Adipocyte (in vitro differentiated cells): ENCODE measurements around the gene SOX14.

Source experiments
- DNase-seq: peaks from one replicate; pipeline ENCODE4 v3.0.0-alpha.2; 2015; ENCODE audit warnings: low read depth
- H3K27me3 ChIP-seq: replicated peaks from 2 replicates; pipeline ENCODE4 v1.7.0; 2013; ENCODE audit warnings: mild to moderate bottlenecking, low read length, moderate library complexity; ENCODE audit not compliant: control insufficient read depth, insufficient read depth
- H3K36me3 ChIP-seq: 2 replicates; pipeline ENCODE4 v1.7.0; 2013; ENCODE audit warnings: low read length, mild to moderate bottlenecking, moderate library complexity; ENCODE audit not compliant: control insufficient read depth, insufficient read depth, severe bottlenecking
- H3K4me1 ChIP-seq: 2 replicates; pipeline ENCODE4 v1.7.0; 2013; ENCODE audit warnings: mild to moderate bottlenecking, low read length, moderate library complexity; ENCODE audit not compliant: control insufficient read depth, insufficient read depth
- H3K4me3 ChIP-seq: 2 replicates; pipeline ENCODE4 v1.7.0; 2013; ENCODE audit warnings: mild to moderate bottlenecking, low read length, moderate library complexity
- H3K9ac ChIP-seq: 2 replicates; pipeline ENCODE4 v1.7.0; 2013; ENCODE audit warnings: mild to moderate bottlenecking, low read length, moderate library complexity
- H3K9me3 ChIP-seq: 2 replicates; pipeline ENCODE4 v1.7.0; 2013; ENCODE audit warnings: mild to moderate bottlenecking, low read length, moderate library complexity; ENCODE audit not compliant: control insufficient read depth

The SOX14 gene

DNA sequence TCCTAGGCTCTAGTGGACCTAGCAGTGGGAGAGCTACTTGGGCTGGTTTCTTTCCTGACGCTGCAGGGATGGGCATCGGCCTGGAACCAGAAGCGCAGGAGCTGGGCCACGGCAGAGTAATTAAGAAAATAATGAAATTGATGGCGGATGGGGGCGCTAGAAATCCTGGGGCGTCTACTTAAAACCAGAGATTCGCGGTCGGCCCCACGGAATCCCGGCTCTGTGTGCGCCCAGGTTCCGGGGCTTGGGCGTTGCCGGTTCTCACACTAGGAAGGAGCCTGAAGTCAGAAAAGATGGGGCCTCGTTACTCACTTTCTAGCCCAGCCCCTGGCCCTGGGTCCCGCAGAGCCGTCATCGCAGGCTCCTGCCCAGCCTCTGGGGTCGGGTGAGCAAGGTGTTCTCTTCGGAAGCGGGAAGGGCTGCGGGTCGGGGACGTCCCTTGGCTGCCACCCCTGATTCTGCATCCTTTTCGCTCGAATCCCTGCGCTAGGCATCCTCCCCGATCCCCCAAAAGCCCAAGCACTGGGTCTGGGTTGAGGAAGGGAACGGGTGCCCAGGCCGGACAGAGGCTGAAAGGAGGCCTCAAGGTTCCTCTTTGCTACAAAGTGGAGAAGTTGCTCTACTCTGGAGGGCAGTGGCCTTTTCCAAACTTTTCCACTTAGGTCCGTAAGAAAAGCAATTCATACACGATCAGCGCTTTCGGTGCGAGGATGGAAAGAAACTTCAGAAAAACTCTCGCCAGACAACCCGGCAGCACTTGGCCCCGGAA is 6.1 kb downstream of the SOX14 start:
- H3K9ac ChIP-seq, result no peak overlapping the region
- H3K27me3 ChIP-seq, result peaks cover 89% of the 10 kb centered on the region
- no peaks in the 10 kb centered on the region for H3K9me3 ChIP-seq
- no peak overlapping the region for H3K4me3 ChIP-seq
- no peak for DNase-seq
- no peaks in the 10 kb centered on the region for H3K36me3 ChIP-seq
- peaks cover 11% of the 10 kb centered on the region for H3K4me1 ChIP-seq

DNA sequence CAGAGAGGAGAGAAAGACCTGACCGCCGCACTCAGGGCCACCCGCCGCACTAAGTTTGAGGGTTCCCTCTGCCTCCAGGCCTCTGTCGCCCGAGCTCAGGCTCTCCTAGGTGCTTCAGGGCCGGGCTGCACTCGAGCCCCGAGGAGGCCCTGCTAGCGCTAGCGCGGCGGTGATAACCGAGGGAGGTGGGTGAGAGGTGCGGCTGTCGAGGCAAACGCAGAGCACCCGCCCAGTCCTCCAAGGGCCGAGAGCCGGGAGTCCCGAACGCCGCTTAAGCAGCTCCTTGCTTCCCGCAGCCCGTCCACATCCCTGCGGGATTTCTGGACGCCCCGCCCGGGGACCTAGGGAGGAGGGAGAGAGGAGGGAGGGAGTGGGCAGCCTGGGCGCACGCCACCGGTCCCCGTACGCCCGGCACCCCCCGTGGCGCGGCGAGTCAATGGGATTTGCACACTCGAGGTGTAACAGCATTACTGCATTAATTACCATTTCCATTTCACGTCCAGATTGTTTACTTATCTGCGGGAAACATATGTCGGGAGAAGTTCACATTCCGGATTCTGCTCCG is 6.8 kb downstream of the SOX14 start:
- no peaks in the 10 kb centered on the region for H3K9me3 ChIP-seq
- peaks cover 83% of the 10 kb centered on the region for H3K27me3 ChIP-seq
- peak overlapping the region; percentile 35 for H3K4me3 ChIP-seq
- H3K9ac ChIP-seq, result no peak overlapping the region
- peak; percentile 4 for DNase-seq
- H3K36me3 ChIP-seq, result no peaks in the 10 kb centered on the region
- H3K4me1 ChIP-seq, result peaks cover 11% of the 10 kb centered on the region

GRCh38 chr3:137771401-137772213 is 7.5 kb downstream of the SOX14 start:
- H3K27me3 ChIP-seq, result peaks cover 78% of the 10 kb centered on the region
- H3K4me1 ChIP-seq, result peaks cover 11% of the 10 kb centered on the region
- no peak overlapping the region for H3K9ac ChIP-seq
- peak overlapping the region; percentile 35 for H3K4me3 ChIP-seq
- no peak for DNase-seq
- H3K36me3 ChIP-seq, result no peaks in the 10 kb centered on the region
- H3K9me3 ChIP-seq, result no peaks in the 10 kb centered on the region

- no peaks in the 10 kb centered on the region for H3K9me3 ChIP-seq
- no peak overlapping the region for H3K9ac ChIP-seq
- DNase-seq, result no peak
- H3K27me3 ChIP-seq, result peaks cover 70% of the 10 kb centered on the region
- peaks cover 11% of the 10 kb centered on the region for H3K4me1 ChIP-seq
- no peaks in the 10 kb centered on the region for H3K36me3 ChIP-seq
- H3K4me3 ChIP-seq, result no peak overlapping the region
Measured at GRCh38 chr3:137772214-137772955, 8.3 kb downstream of the SOX14 start.

DNA sequence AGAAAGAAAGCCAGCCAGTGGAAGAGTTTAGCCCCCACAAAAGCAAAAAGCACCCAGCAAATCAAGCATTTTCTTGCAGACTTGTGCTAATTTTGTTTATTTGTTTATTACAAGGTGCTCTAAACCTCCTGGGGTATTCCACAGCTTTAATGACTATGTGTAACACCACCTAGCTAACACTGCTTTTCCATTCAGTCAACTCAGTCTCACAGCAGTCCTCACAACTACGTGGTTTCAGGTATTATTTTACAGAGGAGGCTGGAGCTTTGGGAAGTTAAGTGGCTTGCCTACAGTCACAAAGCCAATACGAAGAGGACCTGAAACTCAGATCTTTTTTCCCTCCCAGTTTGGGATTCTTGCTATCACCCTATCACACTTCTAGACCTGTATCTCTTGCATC is 14.8 kb downstream of the SOX14 start:
- Histone ChIP-seq H3K36me3 (no peaks in the 10 kb centered on the region), H3K4me3 (no peak overlapping the region), H3K27me3 (peaks cover 18% of the 10 kb centered on the region), H3K4me1 (no peaks in the 10 kb centered on the region), H3K9ac (no peak overlapping the region), H3K9me3 (no peaks in the 10 kb centered on the region)
- DNase-seq, result no peak

- H3K36me3 ChIP-seq, result no peaks in the 10 kb centered on the region
- no peak overlapping the region for H3K9ac ChIP-seq
Measured at GRCh38 chr3:137787529-137787928, 23.4 kb downstream of the SOX14 start.

DNA sequence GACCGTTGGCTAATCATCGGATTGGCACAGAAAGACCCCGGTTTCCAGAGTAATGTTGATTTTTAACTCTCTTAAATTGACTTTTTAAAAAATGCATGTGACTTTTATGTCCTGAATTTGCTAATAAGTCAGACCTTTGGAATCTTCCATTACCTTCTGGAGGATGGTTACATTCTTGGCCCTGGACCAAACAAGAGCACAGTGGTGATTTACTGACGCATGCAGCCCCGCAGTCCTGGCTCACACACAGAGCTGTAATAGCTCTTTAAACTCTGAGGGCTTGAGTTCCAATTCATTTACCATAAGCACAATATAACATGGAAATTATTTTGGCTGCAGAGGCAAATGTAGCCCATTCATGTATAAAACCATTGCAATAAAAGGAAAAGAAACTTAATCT is 25.1 kb downstream of the SOX14 start:
- H3K36me3 ChIP-seq, result no peaks in the 10 kb centered on the region
- no peak overlapping the region for H3K9ac ChIP-seq
- DNase-seq, result no peak
- no peak overlapping the region for H3K4me3 ChIP-seq
- H3K9me3 ChIP-seq, result no peaks in the 10 kb centered on the region
- no peaks in the 10 kb centered on the region for H3K4me1 ChIP-seq
- H3K27me3 ChIP-seq, result no peaks in the 10 kb centered on the region

More at GRCh38 chr3:137787529-137787928, 23.4 kb downstream of the SOX14 start:
- Histone ChIP-seq H3K4me1 (no peaks in the 10 kb centered on the region), H3K27me3 (no peaks in the 10 kb centered on the region), H3K9me3 (no peaks in the 10 kb centered on the region), H3K4me3 (no peak overlapping the region)
- no peak for DNase-seq

DNA sequence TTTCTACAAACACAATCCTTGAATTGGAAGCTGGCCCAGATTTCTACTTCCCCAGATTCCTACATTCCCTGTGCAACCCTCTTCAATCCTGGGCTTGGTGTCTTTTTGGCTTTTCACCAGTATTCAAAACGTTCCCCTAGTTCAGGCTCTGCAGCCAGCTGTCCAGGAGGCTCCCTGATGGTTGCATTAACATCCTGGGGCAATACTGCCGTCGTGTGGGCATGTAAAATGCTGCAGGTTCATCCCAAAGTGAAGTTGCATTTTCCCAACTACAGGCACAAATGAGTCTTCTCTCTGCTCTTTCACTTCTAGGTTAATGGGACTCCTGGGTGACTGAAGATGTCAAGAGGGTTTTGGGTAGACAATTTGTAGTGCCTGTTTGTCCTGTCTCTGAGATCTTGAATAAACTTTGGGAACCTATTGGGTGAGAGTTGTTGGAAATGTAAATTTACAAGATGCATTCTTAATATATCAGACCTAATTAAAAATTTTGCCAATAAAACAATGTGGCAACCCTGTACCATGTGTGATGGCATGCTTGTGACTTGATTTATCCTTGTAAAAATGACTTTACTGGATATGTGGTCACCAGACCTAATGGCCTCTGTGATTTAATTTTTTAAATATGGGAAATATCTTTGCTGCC is 28.6 kb downstream of the SOX14 start:
- no peak overlapping the region for H3K4me3 ChIP-seq
- no peaks in the 10 kb centered on the region for H3K4me1 ChIP-seq
- DNase-seq, result peak; percentile 18
- H3K36me3 ChIP-seq, result no peaks in the 10 kb centered on the region
- peaks cover 4% of the 10 kb centered on the region for H3K27me3 ChIP-seq
- H3K9me3 ChIP-seq, result no peaks in the 10 kb centered on the region
- no peak overlapping the region for H3K9ac ChIP-seq

DNA sequence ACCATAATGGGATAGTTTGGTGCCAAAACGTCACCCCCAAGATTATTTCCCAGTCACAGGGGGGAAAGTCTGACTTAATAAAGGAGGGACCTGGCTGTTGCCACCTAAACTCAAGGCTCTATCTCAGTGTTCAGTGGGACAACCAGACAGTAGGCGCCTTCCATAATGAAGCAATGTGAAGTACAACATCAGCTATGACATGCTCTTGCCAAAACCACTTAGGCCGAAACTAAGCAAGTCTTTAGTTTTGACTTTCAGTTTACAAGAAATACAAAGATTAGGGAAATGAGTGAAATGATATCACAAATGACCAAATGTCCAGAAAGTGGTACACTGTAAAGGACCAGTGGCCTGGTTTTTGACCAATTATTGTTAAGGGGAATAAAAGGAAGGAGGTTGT is 32.9 kb downstream of the SOX14 start:
- no peaks in the 10 kb centered on the region for H3K9me3 ChIP-seq
- peaks cover 4% of the 10 kb centered on the region for H3K27me3 ChIP-seq
- no peaks in the 10 kb centered on the region for H3K4me1 ChIP-seq
- no peak overlapping the region for H3K9ac ChIP-seq
- no peaks in the 10 kb centered on the region for H3K36me3 ChIP-seq
- DNase-seq, result no peak
- no peak overlapping the region for H3K4me3 ChIP-seq

- no peak overlapping the region for H3K9ac ChIP-seq
- no peaks in the 10 kb centered on the region for H3K4me1 ChIP-seq
- no peak for DNase-seq
- H3K27me3 ChIP-seq, result no peaks in the 10 kb centered on the region
- no peaks in the 10 kb centered on the region for H3K36me3 ChIP-seq
- no peaks in the 10 kb centered on the region for H3K9me3 ChIP-seq
- no peak overlapping the region for H3K4me3 ChIP-seq
Measured at GRCh38 chr3:137803215-137803614, 39.1 kb downstream of the SOX14 start.
